Fibroblast of the conjunctiva (primary cell): ENCODE measurements around the gene IQGAP2.
"Not testable (repeated sequence)": the region's sequence is repeated elsewhere in the genome, so short reads cannot be mapped to it uniquely, and the experiment has no call there.

Experiments
- DNase-seq: peaks from one replicate; pipeline ENCODE4 v3.0.0-alpha.2; 2010; ENCODE audit warnings: low read depth

The IQGAP2 gene

GRCh38 chr5:76542887-76543690, 140.0 kb downstream of the IQGAP2 start:
- no peak for DNase-seq

- DNase-seq, result peak; percentile 26
Measured at GRCh38 chr5:76544268-76544926, 141.3 kb downstream of the IQGAP2 start.

- no peak for DNase-seq
Measured at GRCh38 chr5:76545184-76545583, 142.1 kb downstream of the IQGAP2 start.

- DNase-seq, result no peak
Measured at GRCh38 chr5:76546497-76547102, 143.5 kb downstream of the IQGAP2 start.

GRCh38 chr5:76547242-76547890, 144.3 kb downstream of the IQGAP2 start:
- no peak for DNase-seq

- no peak for DNase-seq
Measured at GRCh38 chr5:76547891-76548524, 144.9 kb downstream of the IQGAP2 start.

GRCh38 chr5:76548525-76549229, 145.6 kb downstream of the IQGAP2 start:
- DNase-seq, result no peak

- DNase-seq, result not testable (repeated sequence)
Measured at GRCh38 chr5:76550881-76551280, 147.8 kb downstream of the IQGAP2 start.

GRCh38 chr5:76552546-76552945, 149.5 kb downstream of the IQGAP2 start:
- no peak for DNase-seq

GRCh38 chr5:76553251-76553650, 150.2 kb downstream of the IQGAP2 start:
- no peak for DNase-seq

- no peak for DNase-seq
Measured at GRCh38 chr5:76555114-76555513, 152.0 kb downstream of the IQGAP2 start.

- DNase-seq, result no peak
Measured at GRCh38 chr5:76555717-76556116, 152.6 kb downstream of the IQGAP2 start.

GRCh38 chr5:76556511-76557221, 153.6 kb downstream of the IQGAP2 start:
- no peak for DNase-seq

GRCh38 chr5:76560952-76561891, 158.1 kb downstream of the IQGAP2 start:
- DNase-seq, result no peak

- no peak for DNase-seq
Measured at GRCh38 chr5:76561959-76562358, 158.9 kb downstream of the IQGAP2 start.

GRCh38 chr5:76565009-76565408, 161.9 kb downstream of the IQGAP2 start:
- no peak for DNase-seq

- DNase-seq, result no peak
Measured at GRCh38 chr5:76570153-76570552, 167.1 kb downstream of the IQGAP2 start.

GRCh38 chr5:76571559-76571958, 168.5 kb downstream of the IQGAP2 start:
- no peak for DNase-seq

GRCh38 chr5:76576450-76576849, 173.4 kb downstream of the IQGAP2 start:
- no peak for DNase-seq

GRCh38 chr5:76576996-76577395, 173.9 kb downstream of the IQGAP2 start:
- DNase-seq, result no peak
